Fibroblast of gingiva (primary cell): ENCODE results near the gene PRKN.
A peak's percentile ranks its signal among the peaks of the same experiment; 100 is the strongest.
"Not testable (repeated sequence)": the region's sequence is repeated elsewhere in the genome, so short reads cannot be mapped to it uniquely, and the experiment has no call there.

ENCODE experiments used
- DNase-seq: peaks from one replicate; pipeline ENCODE4 v3.0.0-alpha.2; 2011; ENCODE audit warnings: low read depth

PRKN gene

DNA sequence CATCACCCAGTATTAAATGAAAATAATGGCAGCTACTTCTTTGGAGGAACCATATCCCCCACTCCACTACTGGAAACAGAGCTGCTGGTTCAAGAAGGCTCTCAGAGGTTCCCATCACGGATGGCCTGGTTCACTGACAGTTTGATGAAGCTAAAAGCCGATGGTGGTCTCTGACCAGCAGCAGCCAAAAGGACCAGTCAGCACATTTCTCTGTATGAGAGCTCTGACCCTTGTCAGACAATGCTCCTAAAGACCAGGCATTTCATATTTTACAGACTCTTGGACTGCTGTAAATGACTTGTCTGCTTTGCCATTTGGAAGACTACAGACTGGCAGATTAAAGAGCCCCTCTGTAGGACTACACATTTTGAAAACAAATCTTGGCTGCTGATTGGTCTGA, 16.6 kb downstream of the PRKN start:
- DNase-seq, result no peak

DNA sequence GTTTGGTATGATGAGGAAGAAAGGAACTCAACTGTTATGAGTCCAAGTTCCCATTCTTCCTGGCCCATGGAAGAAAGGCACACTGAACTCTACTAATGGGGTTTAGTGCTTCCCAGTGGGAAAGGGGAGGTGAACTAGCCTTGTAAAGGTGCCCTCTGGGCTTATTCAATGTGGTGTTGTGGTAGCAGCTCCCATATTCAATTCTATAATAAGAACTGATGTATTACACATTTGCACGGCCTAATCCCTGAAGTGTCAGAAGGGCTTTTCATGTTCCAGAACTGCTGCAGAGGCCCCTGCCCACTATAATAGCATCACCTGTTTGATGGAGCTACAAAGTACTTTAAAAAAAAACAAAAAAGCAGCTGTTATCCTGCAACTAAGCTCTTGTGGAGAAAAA, 17.1 kb downstream of the PRKN start:
- no peak for DNase-seq

DNA sequence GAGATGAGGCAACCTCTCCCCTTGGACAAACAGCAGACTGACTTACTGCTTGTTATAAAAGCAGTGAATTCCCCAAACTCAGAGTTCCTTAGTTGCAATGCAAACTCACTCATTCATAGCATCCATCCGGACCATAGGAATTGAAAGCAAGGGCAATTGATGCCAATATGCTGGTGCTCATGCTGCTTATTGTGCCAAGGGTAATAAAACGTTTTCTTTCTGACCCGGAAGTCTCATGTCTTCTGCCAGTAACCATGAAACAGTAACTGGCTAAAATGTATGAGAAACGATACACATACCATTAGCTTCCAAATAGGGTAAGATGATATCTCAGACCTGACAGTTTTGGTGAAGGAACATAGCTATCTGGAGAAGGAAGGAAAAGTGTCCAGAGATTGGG, 18.1 kb downstream of the PRKN start:
- DNase-seq, result no peak

DNA sequence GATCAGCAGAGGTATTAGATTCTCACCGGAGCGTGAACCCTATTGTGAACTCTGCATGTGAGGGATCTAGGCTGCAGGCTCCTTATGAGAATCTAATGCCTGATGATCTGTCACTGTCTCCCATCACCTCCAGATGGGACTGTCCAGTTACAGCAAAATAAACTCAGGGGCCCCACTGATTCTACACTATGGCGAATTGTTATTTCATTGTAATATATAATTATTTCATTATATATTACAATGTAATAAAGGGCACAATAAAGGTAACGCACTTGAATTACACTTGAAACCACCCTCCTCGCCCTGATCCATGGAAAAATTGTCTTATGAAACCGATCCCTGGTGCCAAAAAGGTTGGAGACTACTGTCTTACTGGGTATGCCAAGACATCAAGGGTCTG, 18.6 kb downstream of the PRKN start:
- no peak for DNase-seq

DNA sequence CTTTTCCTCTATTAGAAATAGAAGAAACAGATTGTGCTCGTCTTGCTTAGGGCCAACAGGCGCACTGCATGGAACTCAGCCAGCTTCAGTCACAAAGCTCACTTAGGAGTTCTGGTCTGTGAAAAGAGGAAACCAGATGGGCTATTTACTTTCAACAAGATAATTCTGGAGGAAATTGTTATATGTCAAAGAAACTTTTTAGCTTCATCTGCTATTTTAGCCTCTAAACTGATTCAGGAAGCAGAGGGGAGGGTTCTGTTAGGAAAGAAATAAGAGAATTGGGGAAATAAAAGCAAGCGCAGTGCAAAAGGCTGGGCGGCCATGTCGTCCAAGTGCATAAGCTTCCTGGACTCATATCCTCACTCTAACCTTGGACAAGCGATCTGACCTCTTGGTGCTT, 21.3 kb downstream of the PRKN start:
- no peak for DNase-seq

DNA sequence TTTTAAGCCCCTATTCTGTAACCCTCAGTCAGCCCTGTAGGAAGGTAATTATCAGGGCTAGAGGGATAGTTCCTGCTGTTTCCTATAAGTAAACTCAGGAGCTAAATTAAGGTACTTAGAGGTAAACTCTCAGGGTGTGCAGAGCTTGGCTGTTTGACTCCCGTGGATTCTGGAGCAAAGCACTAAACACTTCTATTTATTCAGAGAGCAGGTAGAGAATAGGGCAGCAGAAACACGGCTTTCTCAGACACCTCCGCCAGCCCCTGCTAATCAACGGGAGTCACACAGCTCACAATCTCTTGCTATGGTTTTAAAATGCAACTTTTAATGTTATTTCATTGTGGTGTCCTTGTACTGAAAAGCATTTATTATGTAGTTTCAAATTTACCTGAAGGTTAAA, 21.8 kb downstream of the PRKN start:
- no peak for DNase-seq

DNA sequence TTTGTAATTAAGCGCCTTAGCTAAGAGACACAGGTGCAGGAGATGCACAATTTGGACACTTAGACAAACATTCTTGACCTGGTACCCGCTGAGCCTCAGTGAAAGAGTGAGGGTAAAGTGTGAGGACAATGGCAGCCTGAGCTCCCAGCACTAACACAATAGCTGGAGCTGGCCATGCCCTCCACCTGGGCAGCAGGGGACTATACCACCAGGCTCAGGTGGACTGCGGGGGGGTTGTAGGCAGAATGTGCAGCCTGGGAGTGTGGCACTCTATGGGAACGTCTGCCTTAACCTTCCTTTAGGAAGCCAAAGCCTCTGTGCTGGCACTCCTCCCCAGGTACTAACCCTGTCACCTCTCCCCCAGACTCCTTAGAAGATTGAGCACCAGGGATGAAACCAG, 23.6 kb downstream of the PRKN start:
- DNase-seq, result no peak

DNA sequence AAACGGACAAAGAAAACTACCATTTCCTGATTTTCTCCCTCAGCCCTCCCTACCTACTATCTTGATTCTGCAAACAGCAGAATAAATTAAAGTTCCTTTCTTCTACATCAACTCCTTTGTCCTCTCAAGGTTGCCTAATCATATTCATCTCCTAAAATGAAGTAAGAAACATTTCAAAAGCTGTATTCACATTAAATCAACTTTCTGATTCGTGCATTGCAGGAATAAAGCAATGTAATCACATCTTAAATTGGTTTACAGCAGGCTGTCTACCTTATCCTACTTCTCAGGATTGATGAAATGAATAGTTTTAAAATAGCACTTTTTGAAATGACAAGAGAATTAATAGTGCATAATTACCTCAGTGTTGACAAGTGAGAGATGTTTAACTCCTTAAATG, 25.1 kb downstream of the PRKN start:
- no peak for DNase-seq

DNA sequence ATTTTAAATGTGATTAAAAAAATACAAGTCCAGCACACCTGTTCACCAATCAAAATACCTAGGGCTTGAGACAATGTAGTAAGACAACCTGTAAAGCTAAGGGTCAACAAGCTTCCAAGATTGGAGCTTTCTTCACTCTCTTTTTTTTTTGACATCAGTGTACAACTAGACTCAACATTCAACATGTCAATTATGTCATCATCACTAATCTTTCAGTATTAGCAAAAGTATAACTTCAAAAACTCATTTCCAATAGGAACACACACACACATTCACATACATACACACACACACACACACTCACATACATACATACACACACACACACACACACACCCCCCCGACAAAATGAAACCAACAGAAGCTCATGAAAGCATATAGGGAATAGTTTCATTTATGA, 26.0 kb downstream of the PRKN start:
- no peak for DNase-seq

DNA sequence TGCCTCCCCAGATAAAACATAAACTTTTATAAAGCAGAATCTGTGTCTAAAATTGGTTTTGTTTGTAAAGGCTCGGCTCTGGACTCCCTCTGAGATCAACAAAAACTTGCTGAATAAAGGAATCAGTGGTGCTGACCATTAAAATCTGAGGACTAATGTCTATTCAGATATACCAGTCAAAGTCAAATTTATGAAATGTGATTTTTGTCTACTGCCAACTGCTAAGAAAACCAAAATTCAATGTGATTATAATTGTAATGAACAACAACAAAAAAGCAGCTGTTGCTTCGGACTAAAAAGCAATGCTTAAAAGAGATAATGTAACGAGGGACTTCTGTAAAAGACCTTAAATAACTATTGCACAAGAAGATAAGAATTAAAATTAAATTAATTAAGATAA, 26.6 kb downstream of the PRKN start:
- no peak for DNase-seq

DNA sequence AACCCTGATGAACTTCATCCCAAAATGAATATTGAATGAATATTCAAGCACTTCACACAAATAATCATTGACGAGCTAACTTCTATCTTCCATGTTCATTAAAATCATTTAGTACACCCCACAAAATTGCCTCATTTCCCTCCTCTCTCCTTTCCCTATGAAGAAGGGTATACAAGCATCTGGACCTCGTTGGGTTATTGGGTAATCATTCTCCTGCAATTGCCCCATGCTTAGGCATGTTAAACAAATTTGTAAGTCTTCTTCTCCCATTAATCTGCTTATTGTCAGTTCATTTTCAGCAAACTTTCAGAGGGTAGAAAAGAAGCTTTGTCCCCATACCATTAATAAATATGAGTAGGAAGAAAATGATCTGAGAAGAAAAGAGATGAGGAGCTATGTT, 27.6 kb downstream of the PRKN start:
- DNase-seq, result peak; percentile 56

DNA sequence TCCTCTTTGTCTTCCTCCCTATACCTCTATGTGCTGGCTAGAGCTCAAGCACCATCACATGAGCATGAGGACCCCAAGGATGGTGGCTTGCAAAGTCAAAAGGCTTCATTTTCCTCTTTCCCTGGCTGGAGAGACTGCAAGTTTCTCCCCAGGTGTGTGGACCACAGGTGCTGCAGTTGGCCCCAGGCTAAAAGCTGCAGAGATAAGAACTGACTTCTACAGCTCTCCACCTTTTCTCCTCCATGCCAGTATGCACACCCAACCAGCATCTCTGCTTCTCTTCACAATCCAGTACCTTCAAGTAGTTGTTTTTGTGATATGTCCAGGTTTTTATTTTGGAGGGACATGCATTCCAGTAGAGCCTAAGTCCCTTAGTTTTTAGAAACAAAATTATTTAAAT, 29.1 kb downstream of the PRKN start:
- no peak for DNase-seq

DNA sequence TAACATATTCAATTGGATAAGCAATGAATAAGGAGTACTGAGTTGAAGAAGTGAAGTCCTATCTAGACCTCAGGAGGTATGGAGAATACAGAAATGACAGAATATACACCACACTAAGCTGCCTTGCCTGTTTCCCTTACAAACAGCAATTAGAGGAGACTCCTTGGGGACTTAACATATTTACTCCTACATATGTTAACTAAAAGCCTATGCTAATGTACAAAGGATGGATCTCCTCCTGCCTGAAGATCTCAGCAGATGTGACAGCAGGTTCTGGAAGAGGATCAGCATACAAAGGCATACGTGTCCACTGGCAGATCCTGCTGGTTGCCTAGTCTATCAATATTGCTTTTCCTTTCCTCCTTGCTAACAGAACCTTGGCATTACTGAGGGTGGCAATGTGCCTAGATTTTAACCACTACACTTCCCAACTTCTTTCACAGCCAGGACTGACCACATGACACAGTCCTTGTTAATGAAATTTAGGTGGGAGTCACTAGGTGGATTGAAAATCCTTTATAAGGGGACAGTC, 29.6 kb downstream of the PRKN start:
- DNase-seq, result no peak

DNA sequence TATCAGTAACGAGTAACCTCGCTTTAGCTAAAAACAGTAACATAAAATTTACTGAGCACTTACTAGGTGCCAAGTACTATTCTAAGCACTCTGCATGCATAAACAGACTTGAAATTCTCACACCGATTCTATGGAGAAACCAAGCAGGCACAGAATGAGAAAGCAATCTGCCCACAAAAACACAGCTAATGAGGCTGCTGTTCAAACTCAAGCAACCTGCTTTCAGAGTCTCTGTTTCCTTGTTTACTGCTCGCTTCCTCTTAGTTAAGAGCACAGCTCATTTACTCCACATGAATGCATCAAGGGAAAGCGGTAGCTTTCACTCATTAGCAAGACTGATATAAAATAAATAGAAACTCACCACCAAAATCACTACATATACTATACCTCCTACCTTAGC, 37.4 kb downstream of the PRKN start:
- DNase-seq, result no peak

DNA sequence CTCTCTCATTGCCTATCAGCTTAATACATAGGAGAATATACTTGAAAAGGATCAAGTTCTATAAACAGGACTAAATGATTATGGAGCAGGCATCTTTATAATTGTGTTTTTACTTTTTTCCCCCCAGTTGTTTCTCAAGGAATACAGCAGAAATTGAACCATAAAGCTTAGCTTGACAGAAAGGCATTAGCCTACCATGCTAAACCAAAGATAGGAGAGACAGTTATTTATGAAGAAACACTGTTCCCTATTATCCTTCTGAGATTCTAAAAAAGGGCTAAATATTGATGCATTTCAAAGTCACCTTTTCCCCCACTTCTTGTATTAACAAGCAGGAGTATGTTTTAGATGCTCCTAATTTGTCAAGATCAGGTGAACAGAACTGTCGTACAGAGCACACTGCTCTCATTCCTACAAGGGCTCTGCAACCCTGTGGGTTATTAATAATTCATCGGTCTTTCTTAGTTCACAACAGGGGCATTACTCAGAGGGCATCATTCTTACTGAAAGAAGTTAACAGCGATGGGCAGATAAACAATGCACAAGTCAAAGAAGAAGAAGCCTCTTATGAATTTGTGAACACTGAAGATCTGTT, 38.7 kb downstream of the PRKN start:
- no peak for DNase-seq

DNA sequence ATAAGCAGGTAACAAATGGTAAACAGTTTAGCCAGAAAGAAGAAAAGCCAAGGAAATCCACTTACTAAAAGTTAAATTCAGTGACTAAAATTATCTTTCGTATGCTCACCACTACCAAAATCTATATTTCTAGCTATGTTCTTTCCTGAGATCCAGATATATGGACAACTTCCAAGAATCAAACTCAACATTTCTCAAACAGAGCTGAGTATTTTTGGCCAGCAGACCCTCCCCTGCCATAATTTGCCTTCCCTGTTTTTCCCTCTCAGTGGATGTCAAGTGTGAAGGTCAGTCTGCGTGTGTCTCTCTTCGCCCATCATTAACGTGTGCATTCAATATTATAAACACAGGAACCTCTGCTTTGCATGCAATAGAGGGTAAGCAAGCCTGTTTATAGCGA, 42.0 kb downstream of the PRKN start:
- DNase-seq, result no peak

DNA sequence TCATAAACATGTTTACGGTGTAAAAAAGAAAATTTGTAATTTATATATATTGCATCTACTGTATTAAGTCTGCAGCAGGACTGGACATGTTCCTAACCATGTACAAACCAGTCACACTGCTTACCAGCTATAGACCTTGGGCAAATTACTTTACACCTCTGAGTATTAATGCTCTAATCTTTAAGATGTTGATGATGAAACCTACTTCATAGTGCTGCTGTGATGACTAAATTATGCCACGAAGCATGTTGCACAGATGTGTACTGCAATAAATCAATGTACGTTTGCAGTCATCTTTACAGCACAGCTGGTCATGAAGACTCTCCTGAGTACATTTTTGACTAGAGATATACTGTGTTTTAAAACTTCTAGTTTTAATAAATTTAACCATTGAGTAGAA, 42.6 kb downstream of the PRKN start:
- no peak for DNase-seq

DNA sequence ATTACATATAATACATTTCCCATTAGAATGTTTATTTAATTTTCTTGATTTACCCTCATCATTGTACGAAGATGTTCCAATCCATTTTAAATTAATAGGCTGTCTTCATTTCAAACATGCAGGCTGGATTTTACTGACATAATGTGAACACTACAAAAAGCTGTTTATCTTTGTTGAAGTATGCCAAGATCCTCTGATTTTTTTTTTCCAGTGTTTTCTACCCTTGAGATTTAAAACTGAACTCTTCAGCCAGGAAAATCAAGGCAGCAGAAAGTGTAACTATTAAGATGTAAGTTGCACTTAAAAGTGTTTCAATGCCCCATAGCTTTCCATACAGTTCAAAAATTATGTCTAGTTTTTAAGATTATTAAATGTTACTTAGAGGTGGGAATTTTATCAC, 43.5 kb downstream of the PRKN start:
- no peak for DNase-seq

DNA sequence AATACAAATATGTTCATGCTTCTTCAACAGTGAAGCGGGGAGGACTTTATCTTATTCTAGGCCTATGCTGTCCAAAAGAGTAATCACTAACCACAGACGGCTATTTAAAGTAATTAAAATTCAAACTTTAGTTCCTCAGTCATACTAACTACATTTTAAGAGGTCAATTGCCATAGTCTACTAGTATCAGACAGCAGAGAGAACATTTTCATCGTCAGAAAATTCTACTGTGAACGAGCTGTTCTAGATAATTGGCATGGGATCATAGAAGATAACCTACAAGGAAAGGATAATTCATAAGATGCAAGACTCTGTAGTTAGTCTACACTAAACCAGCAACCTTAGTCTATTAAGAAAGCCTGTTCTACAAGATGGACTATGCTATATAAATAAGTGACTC, 44.4 kb downstream of the PRKN start:
- no peak for DNase-seq

DNA sequence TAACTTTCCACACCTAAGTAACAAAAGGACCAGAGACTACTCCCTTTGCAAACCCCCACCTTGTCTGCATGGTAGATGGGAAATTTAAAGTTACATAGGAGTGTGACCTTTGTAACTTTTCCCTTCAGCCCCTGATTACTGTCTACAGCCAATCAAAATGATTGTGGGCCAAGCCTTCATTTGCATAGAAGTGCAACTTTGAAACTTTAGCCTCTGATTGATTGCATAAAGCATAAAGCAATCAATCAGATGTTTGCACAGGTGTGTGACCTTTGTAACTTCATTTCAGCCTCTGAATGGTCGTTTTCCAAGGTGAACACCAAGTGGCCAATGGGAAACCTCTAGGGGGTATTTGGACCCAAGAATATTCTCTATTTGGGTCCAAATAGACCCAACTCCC, 46.1 kb downstream of the PRKN start:
- no peak for DNase-seq

DNA sequence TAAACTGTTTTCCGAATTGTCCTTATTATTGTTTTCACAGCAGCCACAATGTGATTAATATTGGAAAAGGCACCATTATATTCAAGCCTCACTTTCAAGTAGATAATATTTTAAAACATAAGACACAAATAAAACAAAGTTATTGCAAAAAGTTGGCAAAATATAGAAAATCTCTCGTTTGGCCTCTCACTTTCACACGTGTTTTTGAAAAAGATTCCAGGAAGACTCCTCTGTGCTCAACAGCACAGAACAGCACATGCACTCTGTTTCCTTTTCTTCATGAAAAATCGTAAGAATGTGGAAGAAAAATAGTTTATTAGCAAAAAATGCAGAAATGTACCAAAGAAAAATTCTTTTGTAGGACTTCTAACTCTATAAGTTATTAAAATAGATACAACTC, 46.7 kb downstream of the PRKN start:
- DNase-seq, result no peak

DNA sequence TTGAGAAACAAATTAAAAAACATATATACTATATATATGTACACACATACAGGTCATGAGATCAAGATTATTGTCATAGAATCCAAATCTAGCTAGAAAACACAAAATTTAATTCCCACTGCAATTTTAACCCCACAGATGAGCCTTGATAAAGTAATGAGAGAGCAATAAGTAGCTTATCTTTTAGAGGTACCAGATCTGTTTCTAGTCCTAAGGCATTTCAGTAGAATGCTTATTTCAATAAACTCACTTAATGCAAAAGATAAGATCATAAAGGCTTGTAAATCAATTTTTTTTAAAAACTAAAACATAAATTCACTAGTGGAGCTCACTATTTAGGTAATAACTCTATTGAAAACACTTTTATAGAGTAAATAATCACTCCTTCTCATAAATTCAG, 47.2 kb downstream of the PRKN start:
- DNase-seq, result no peak

DNA sequence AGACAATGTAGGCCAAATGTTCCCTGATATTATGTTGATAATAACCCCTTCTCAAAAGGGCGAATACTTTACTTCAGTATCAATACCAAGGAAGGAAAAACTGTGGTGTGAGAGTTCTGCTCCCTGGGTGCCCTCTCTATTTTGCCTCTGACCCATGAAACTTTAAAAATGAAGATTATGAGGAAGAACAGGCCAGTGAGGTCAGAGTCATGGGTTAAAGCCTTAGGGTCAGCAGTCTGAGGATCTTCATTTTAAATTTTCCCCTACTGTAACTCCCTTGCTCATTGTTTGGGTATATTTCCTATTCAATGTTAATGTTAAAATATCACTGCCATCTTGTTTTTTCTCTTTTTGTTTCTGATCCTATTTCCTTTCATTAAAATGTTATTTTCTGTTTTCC, 47.9 kb downstream of the PRKN start:
- no peak for DNase-seq

DNA sequence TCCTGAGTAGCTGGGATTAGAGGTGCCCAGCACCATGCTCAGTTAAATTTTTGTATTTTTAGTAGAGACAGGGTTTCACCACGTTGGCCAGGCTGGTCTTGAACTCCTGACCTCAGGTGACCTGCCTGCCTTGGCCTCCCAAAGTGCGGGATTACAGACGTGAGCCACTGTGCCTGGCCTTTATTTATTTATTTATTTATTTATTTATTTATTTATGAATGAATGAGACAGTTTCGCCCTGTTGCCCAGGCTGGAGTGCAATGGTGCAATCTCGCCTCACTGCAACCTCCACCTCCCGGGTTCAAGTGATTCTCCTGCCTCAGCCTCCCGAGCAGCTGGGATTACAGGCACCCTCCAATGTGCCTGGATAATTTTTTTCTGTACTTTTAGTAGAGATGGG, 48.7 kb downstream of the PRKN start:
- DNase-seq, result not testable (repeated sequence)

DNA sequence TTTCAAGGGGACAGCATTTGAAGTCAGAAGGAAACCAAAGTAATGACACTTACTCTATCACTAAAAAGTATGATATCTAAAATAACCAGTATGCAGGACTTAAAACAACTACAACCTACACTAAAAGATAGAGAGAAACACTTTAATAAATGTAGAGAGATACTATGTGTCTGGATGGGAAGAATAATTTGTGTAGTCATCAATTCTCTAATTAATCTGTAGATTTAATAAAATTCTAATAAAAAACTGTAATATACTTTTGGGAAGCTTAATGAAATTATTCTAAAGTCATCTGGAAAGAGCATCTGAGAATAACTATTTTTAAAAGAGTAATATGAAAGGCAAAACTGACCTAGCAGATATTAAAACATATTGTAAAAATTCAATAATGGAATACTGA, 52.1 kb downstream of the PRKN start:
- no peak for DNase-seq
